GM12878 (cell line): Measurements from ENCODE around the gene ABCC3. TPM values are rescaled to one million over a fixed set of nuclear protein-coding genes. Genes with fewer than 3 reads are reported as not detected.

Source experiments
- CREB1 ChIP-seq: IDR thresholded peaks from 2 replicates; pipeline ENCODE4 v1.6.1; 2012; ENCODE audit warnings: low read depth, mild to moderate bottlenecking, inconsistent platforms
- CREM ChIP-seq: IDR thresholded peaks from 2 replicates; pipeline ENCODE4 v1.6.1; 2014; ENCODE audit warnings: antibody characterized with exemption, low read depth
- EGR1 ChIP-seq, 2 experiments: IDR thresholded peaks; 1 replicate in 1 of 2; 2 replicates in 1 of 2; pipeline ENCODE4 v1.6.1; 2011 to 2012; ENCODE audit warnings: low read depth in 2 of 2, low read length in 2 of 2, borderline replicate concordance in 1 of 2, mild to moderate bottlenecking in 1 of 2, moderate library complexity in 1 of 2
- FOS ChIP-seq: IDR thresholded peaks from 3 replicates; pipeline ENCODE4 v1.6.1; 2011; ENCODE audit warnings: borderline replicate concordance; ENCODE audit not compliant: insufficient read length; ENCODE audit errors: extremely low read depth
- HDAC2 ChIP-seq: fragments of 200-600 bp; sonication (generic); IDR thresholded peaks from 2 replicates; pipeline ENCODE4 v1.6.1; 2017
- IKZF2 ChIP-seq, 2 experiments: fragments of 450-650 bp; IDR thresholded peaks; 2 replicates each; pipeline ENCODE4 v1.6.1; 2017; ENCODE audit warnings: mild to moderate bottlenecking in 2 of 2, moderate library complexity in 2 of 2
- JUND ChIP-seq: IDR thresholded peaks from 2 replicates; pipeline ENCODE4 v1.6.1; 2012; ENCODE audit warnings: low read depth, mild to moderate bottlenecking, low read length, improper control_type of control experiment, moderate library complexity
- LARP7 ChIP-seq: fragments of 450-650 bp; IDR thresholded peaks from 2 replicates; pipeline ENCODE4 v1.6.1; 2017; ENCODE audit warnings: mild to moderate bottlenecking
- NFIC ChIP-seq: IDR thresholded peaks from 2 replicates; pipeline ENCODE4 v1.6.1; 2012; ENCODE audit warnings: low read depth, mild to moderate bottlenecking, inconsistent platforms, low read length, moderate library complexity
- NFXL1 ChIP-seq: fragments of 450-650 bp; IDR thresholded peaks from 2 replicates; pipeline ENCODE4 v1.6.1; 2017; ENCODE audit warnings: antibody characterized with exemption, mild to moderate bottlenecking, borderline replicate concordance
- NR2C1 ChIP-seq: fragments of 450-650 bp; IDR thresholded peaks from 2 replicates; pipeline ENCODE4 v1.6.1; 2017; ENCODE audit warnings: antibody characterized with exemption, mild to moderate bottlenecking, moderate library complexity
- PAX5 ChIP-seq: IDR thresholded peaks from 2 replicates; pipeline ENCODE4 v1.6.1; 2011; ENCODE audit warnings: low read depth, low read length, borderline replicate concordance
- PML ChIP-seq: IDR thresholded peaks from 2 replicates; pipeline ENCODE4 v1.6.1; 2012; ENCODE audit warnings: low read length, inconsistent platforms
- POLR2A ChIP-seq: IDR thresholded peaks from 2 replicates; pipeline ENCODE4 v1.6.1; 2011; ENCODE audit warnings: low read depth, mild to moderate bottlenecking, low read length
- POU2F2 ChIP-seq: IDR thresholded peaks from 3 replicates; pipeline ENCODE4 v1.6.1; 2011; ENCODE audit warnings: low read depth, mild to moderate bottlenecking, low read length, borderline replicate concordance
- RAD51 ChIP-seq: fragments of 450-650 bp; IDR thresholded peaks from 2 replicates; pipeline ENCODE4 v1.6.1; 2016; ENCODE audit warnings: moderate library complexity, mild to moderate bottlenecking, inconsistent platforms
- RB1 ChIP-seq: fragments of 450-650 bp; formaldehyde crosslinking; IDR thresholded peaks from 2 replicates; pipeline ENCODE4 v1.6.1; 2017; ENCODE audit warnings: mild to moderate bottlenecking, borderline replicate concordance
- SMC3 ChIP-seq: IDR thresholded peaks from 2 replicates; pipeline ENCODE4 v1.6.1; 2011; ENCODE audit warnings: low read length, improper control_type of control experiment, borderline replicate concordance
- TARDBP ChIP-seq: IDR thresholded peaks from 2 replicates; pipeline ENCODE4 v1.6.1; 2016; ENCODE audit warnings: borderline replicate concordance
- TCF3 ChIP-seq: IDR thresholded peaks from 2 replicates; pipeline ENCODE4 v1.6.1; 2012; ENCODE audit warnings: low read depth, mild to moderate bottlenecking, low read length, borderline replicate concordance; ENCODE audit not compliant: insufficient read depth
- polyA plus RNA-seq, 11 experiments: library from polyadenylated mRNA; depleted of rRNA in 4 of 11; unstranded in 6 of 11; stranded (reverse) in 5 of 11; fragments of >200 nt; fragmentation: Nextera tagmentation in 4 of 11; fragmentation: Illumina TruSeq in 1 of 11; extraction: Ambion mirVana in 4 of 11; extraction: Trizol in 1 of 11; gene quantifications; 1 replicate in 1 of 11; 2 replicates in 10 of 11; pipeline versions ENCODE4 v1.2.1 to v1.2.3, GENCODE V29; 2011 to 2016; ENCODE audit warnings: inconsistent platforms in 2 of 11, missing spikeins in 2 of 11, low read depth in 1 of 11
- total RNA-seq, 4 experiments: library from RNA; depleted of rRNA in 3 of 4; stranded (reverse); fragments of >200 nt in 3 of 4; fragmentation: Illumina TruSeq in 1 of 4; extraction: Trizol in 1 of 4; gene quantifications; 2 replicates each; pipeline versions ENCODE4 v1.2.1 to v1.2.3, GENCODE V29; 2013 to 2021
- TF ChIP-seq, protein P1 (sequence below): IDR thresholded peaks from 2 replicates; pipeline ENCODE4 v1.6.1; 2012; ENCODE audit warnings: low read depth, low read length, improper control_type of control experiment
- TF ChIP-seq, protein P2 (sequence below): fragments of 450-650 bp; IDR thresholded peaks from 2 replicates; pipeline ENCODE4 v1.6.1; 2016; ENCODE audit warnings: mild to moderate bottlenecking, moderate library complexity, borderline replicate concordance
- TF ChIP-seq, protein P3 (sequence below): IDR thresholded peaks from 2 replicates; pipeline ENCODE4 v1.6.1; 2012; ENCODE audit warnings: low read depth, low read length, improper control_type of control experiment
- TF ChIP-seq, protein P4 (sequence below): IDR thresholded peaks from 2 replicates; pipeline ENCODE4 v1.6.1; 2011; ENCODE audit warnings: low read depth, mild to moderate bottlenecking, low read length, moderate library complexity, borderline replicate concordance; ENCODE audit errors: extremely low read depth

The ABCC3 gene
- total and polyA plus RNA-seq, 10 of the 15 experiments (the other 5 are each of a cell fraction or from before 2014, with no cell fraction given): 0.21 to 2.3 (median 0.71) TPM; not detected in 6

DNA sequence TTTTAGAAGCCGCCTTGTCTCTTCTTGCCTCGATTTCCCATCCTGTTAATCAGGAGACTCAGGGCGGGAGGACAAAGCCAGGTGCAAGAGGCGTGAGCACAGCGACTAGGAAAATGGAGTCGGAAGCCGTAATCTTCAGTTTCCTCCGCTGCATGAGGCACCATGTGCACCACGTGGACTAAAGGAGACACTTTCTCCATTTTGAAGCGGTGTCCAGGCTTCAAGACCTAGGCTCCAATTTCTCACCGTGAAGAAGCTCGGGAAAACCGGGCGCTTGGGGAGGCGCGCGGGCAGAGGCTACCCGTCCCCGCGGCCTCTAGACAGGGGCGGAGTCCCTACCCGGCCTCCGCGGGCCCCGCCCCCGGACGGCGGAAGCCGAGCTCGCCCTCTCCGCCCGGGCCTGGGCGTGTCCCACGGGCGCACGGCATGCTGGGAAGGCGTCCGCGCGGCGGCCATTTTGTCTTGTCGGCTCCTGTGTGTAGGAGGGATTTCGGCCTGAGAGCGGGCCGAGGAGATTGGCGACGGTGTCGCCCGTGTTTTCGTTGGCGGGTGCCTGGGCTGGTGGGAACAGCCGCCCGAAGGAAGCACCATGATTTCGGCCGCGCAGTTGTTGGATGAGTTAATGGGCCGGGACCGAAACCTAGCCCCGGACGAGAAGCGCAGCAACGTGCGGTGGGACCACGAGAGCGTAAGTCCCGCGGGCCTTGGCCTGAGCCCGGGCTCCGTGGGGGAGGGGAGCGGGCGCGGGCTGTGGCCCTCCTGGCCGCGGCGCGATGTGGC lies 84.7 kb downstream of the ABCC3 start, which contains the start of gene LUC7L3 (continued):
- TF ChIP-seq, protein P1, sequence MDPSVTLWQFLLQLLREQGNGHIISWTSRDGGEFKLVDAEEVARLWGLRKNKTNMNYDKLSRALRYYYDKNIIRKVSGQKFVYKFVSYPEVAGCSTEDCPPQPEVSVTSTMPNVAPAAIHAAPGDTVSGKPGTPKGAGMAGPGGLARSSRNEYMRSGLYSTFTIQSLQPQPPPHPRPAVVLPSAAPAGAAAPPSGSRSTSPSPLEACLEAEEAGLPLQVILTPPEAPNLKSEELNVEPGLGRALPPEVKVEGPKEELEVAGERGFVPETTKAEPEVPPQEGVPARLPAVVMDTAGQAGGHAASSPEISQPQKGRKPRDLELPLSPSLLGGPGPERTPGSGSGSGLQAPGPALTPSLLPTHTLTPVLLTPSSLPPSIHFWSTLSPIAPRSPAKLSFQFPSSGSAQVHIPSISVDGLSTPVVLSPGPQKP: 0 out of 2 replicates have a peak, but pooled peaks have one; percentile 26
- TF ChIP-seq, protein P2, sequence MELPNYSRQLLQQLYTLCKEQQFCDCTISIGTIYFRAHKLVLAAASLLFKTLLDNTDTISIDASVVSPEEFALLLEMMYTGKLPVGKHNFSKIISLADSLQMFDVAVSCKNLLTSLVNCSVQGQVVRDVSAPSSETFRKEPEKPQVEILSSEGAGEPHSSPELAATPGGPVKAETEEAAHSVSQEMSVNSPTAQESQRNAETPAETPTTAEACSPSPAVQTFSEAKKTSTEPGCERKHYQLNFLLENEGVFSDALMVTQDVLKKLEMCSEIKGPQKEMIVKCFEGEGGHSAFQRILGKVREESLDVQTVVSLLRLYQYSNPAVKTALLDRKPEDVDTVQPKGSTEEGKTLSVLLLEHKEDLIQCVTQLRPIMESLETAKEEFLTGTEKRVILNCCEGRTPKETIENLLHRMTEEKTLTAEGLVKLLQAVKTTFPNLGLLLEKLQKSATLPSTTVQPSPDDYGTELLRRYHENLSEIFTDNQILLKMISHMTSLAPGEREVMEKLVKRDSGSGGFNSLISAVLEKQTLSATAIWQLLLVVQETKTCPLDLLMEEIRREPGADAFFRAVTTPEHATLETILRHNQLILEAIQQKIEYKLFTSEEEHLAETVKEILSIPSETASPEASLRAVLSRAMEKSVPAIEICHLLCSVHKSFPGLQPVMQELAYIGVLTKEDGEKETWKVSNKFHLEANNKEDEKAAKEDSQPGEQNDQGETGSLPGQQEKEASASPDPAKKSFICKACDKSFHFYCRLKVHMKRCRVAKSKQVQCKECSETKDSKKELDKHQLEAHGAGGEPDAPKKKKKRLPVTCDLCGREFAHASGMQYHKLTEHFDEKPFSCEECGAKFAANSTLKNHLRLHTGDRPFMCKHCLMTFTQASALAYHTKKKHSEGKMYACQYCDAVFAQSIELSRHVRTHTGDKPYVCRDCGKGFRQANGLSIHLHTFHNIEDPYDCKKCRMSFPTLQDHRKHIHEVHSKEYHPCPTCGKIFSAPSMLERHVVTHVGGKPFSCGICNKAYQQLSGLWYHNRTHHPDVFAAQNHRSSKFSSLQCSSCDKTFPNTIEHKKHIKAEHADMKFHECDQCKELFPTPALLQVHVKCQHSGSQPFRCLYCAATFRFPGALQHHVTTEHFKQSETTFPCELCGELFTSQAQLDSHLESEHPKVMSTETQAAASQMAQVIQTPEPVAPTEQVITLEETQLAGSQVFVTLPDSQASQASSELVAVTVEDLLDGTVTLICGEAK: peak; percentile 58; the same call in 1 of the 2 replicates
- TF ChIP-seq EGR1 (IDR thresholded peaks at IDR 0.05; ENCODE audit: borderline replicate concordance in 1 of 2, low read depth in 2 of 2, low read length in 2 of 2): peak in 1 of 2 experiments; percentile 84; a peak in 2 of 3 replicates
- TF ChIP-seq CREM: peak; percentile 66; the same call in 1 of the 2 replicates
- TF ChIP-seq RB1: peak; percentile 87
- TF ChIP-seq POLR2A: peak; percentile 99
- no peak for TF ChIP-seq NFXL1
- TF ChIP-seq TARDBP: no peak
- peak; percentile 51 for TF ChIP-seq CREB1
- no peak for TF ChIP-seq FOS
- TF ChIP-seq JUND: no peak
- TF ChIP-seq, protein P3, sequence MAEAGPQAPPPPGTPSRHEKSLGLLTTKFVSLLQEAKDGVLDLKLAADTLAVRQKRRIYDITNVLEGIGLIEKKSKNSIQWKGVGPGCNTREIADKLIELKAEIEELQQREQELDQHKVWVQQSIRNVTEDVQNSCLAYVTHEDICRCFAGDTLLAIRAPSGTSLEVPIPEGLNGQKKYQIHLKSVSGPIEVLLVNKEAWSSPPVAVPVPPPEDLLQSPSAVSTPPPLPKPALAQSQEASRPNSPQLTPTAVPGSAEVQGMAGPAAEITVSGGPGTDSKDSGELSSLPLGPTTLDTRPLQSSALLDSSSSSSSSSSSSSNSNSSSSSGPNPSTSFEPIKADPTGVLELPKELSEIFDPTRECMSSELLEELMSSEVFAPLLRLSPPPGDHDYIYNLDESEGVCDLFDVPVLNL: no peak
- peak; percentile 65 for TF ChIP-seq RAD51
- peak; percentile 66 for TF ChIP-seq NR2C1
- TF ChIP-seq, protein P4, sequence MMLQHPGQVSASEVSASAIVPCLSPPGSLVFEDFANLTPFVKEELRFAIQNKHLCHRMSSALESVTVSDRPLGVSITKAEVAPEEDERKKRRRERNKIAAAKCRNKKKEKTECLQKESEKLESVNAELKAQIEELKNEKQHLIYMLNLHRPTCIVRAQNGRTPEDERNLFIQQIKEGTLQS: no peak
- TF ChIP-seq POU2F2: peak; percentile 62; the same call in 1 of the 3 replicates
- TF ChIP-seq NFIC: no peak
- TF ChIP-seq SMC3: no peak
- TF ChIP-seq LARP7: peak; percentile 76; the same call in 1 of the 2 replicates
- TF ChIP-seq IKZF2 (IDR thresholded peaks at IDR 0.05): peak; percentile 46 to 59; a peak in 2 of 4 replicates
- 0 out of 2 replicates have a peak, but pooled peaks have one; percentile 6 for TF ChIP-seq TCF3
- TF ChIP-seq PAX5: peak; percentile 23; the same call in 1 of the 2 replicates
- peak; percentile 89; the same call in 1 of the 2 replicates for TF ChIP-seq HDAC2
- TF ChIP-seq PML: peak; percentile 97
